Naive thymus-derived CD4-positive, alpha-beta T cell (primary cell): ENCODE data around the gene GGN. TPM values are rescaled to one million over a fixed set of nuclear protein-coding genes. Genes with fewer than 3 reads are reported as not detected.
"Not testable (repeated sequence)": the region's sequence is repeated elsewhere in the genome, so short reads cannot be mapped to it uniquely, and the experiment has no call there.

Experiments
- ATAC-seq: fragments of 150-1000 bp; cut with Tn5 transposase; 2 replicates; pipeline ENCODE4 v1.10.0; 2021; ENCODE audit warnings: mild to moderate bottlenecking, moderate library complexity
- CTCF ChIA-PET: fragments of 350-600 bp; sonication (Branson Sonifier 250); formaldehyde crosslinking; loops from one replicate; lab custom pipeline; 2021; ENCODE audit warnings: antibody characterized with exemption; lab: Charles Lee
- POLR2A ChIA-PET: fragments of 350-600 bp; sonication (Branson Sonifier 250); formaldehyde crosslinking; loops from one replicate; lab custom pipeline; 2021; ENCODE audit warnings: antibody characterized with exemption, inconsistent platforms; lab: Charles Lee
- DNase-seq, 9 donors: peaks; one replicate each; pipeline versions ENCODE4 v3.0.0 to v3.0.0-alpha.2; 2020 to 2022; ENCODE audit warnings: mixed read lengths in 1 of 9
- H3K27ac ChIP-seq: one replicate; pipeline ENCODE4 v1.7.0; 2013; ENCODE audit warnings: mild to moderate bottlenecking, low read depth, low read length, moderate library complexity
- H3K27me3 ChIP-seq, 2 donors: one replicate each; pipeline ENCODE4 v1.7.0; 2013; ENCODE audit warnings: low read length in 2 of 2, mild to moderate bottlenecking in 2 of 2, moderate library complexity in 2 of 2; ENCODE audit not compliant: control insufficient read depth in 2 of 2, insufficient read depth in 2 of 2
- H3K36me3 ChIP-seq, 3 experiments: 1 replicate in 2 of 3; 2 replicates in 1 of 3; pipeline ENCODE4 v1.7.0; 2013; ENCODE audit warnings: low read length in 3 of 3, mild to moderate bottlenecking in 3 of 3, moderate library complexity in 1 of 3; ENCODE audit not compliant: insufficient read depth in 3 of 3, control insufficient read depth in 2 of 3
- H3K4me1 ChIP-seq, 2 donors: one replicate each; pipeline ENCODE4 v1.7.0; 2013; ENCODE audit warnings: low read length in 2 of 2, mild to moderate bottlenecking in 2 of 2, moderate library complexity in 1 of 2; ENCODE audit not compliant: control insufficient read depth in 2 of 2, insufficient read depth in 2 of 2
- H3K4me3 ChIP-seq: 2 replicates; pipeline ENCODE4 v1.7.0; 2013; ENCODE audit warnings: mild to moderate bottlenecking, low read length
- H3K9me3 ChIP-seq, 3 experiments: 1 replicate in 2 of 3; 2 replicates in 1 of 3; pipeline ENCODE4 v1.7.0; 2013; ENCODE audit warnings: low read length in 3 of 3; ENCODE audit not compliant: control insufficient read depth in 2 of 3
- H3K27ac Mint-ChIP-seq, 9 donors: one replicate each; pipeline ENCODE4 v1.8.0; 2020 to 2022; ENCODE audit warnings: mixed read lengths in 9 of 9, mild to moderate bottlenecking in 8 of 9, moderate library complexity in 5 of 9, inconsistent platforms in 2 of 9
- H3K27me3 Mint-ChIP-seq, 5 donors: one replicate each; pipeline ENCODE4 v1.8.0; 2021 to 2022; ENCODE audit warnings: mixed read lengths in 5 of 5, mild to moderate bottlenecking in 1 of 5
- H3K36me3 Mint-ChIP-seq, 5 donors: one replicate each; pipeline ENCODE4 v1.8.0; 2020 to 2022; ENCODE audit warnings: mixed read lengths in 5 of 5, mild to moderate bottlenecking in 3 of 5, inconsistent platforms in 1 of 5
- H3K4me1 Mint-ChIP-seq, 7 donors: one replicate each; pipeline ENCODE4 v1.8.0; 2020 to 2022; ENCODE audit warnings: mixed read lengths in 7 of 7, mild to moderate bottlenecking in 3 of 7, inconsistent platforms in 1 of 7
- H3K4me3 Mint-ChIP-seq, 10 donors: one replicate each; pipeline ENCODE4 v1.8.0; 2020 to 2022; ENCODE audit warnings: mild to moderate bottlenecking in 10 of 10, mixed read lengths in 10 of 10, moderate library complexity in 6 of 10, inconsistent platforms in 2 of 10
- H3K9me3 Mint-ChIP-seq, 11 donors: one replicate each; pipeline ENCODE4 v1.8.0; 2020 to 2022; ENCODE audit warnings: mixed read lengths in 11 of 11, mild to moderate bottlenecking in 4 of 11, inconsistent platforms in 1 of 11, moderate library complexity in 1 of 11
- intact Hi-C, 2 donors: fragments of 100-400 bp; cut with micrococcal nuclease; formaldehyde crosslinking; loops; one replicate each; pipeline ENCODE4 v1.15.1; 2023
- polyA plus RNA-seq, 2 donors: library from polyadenylated mRNA; unstranded; fragments of 300-500 nt; fragmentation: Illumina TruSeq; gene quantifications; one replicate each; pipeline ENCODE4 v1.2.3, GENCODE V29; 2021
- total RNA-seq, 6 experiments: library from RNA in 5 of 6; stranded (reverse) in 5 of 6; gene quantifications; 1 replicate in 5 of 6; 2 replicates in 1 of 6; pipeline ENCODE4 v1.2.3 and lab custom pipeline; 2021 to 2026

GGN gene
- total and polyA plus RNA-seq, 7 experiments from 2014 or later, result 0.29 to 0.60 (median 0.39) TPM; not detected in 4

GRCh38 chr19:38412961-38413360, 25.1 kb upstream of the GGN start:
- Histone ChIP-seq H3K4me1 (peaks cover 7 to 8% of the 10 kb centered on the region in 2 donors), H3K27me3 (no peaks in the 10 kb centered on the region), H3K27ac (no peak overlapping the region), H3K36me3 (peaks cover 0 to 9% (median 0%) of the 10 kb centered on the region in 3 experiments), H3K9me3 (no peaks in the 10 kb centered on the region), H3K4me3 (no peak overlapping the region)
- Mint-ChIP-seq H3K9me3 (no peaks in the 10 kb centered on the region), H3K27me3 (no peaks in the 10 kb centered on the region), H3K27ac (no peak overlapping the region), H3K36me3 (peaks cover 0 to 3% (median 3%) of the 10 kb centered on the region in 5 donors), H3K4me3 (no peak overlapping the region), H3K4me1 (peaks cover 11 to 18% (median 12%) of the 10 kb centered on the region in 7 donors)
- ATAC-seq, result no peak
- DNase-seq, result no peak
- intact Hi-C loops, result no loop called here
- POLR2A ChIA-PET, result interaction anchor here (1.6 kb wide), 1 partner anchor 10 kb away, joined by 5 read pairs; the partner anchor contains the start of gene FAM98C
- CTCF ChIA-PET, result no interaction called here

GRCh38 chr19:38412491-38412890, 24.7 kb upstream of the GGN start:
- ChIA-PET CTCF (interaction anchor here (0.7 kb wide), 1 partner anchor 222 kb away, joined by 3 read pairs; no protein-coding TSS in a partner anchor), POLR2A (no interaction called here)
- no peaks in the 10 kb centered on the region for H3K27me3 Mint-ChIP-seq
- H3K36me3 ChIP-seq, result peaks cover 0 to 11% (median 0%) of the 10 kb centered on the region in 3 experiments
- no peak overlapping the region for H3K27ac ChIP-seq
- no peaks in the 10 kb centered on the region for H3K9me3 Mint-ChIP-seq
- peaks cover 2 to 5% of the 10 kb centered on the region in 2 donors for H3K4me1 ChIP-seq
- no peak overlapping the region for H3K4me3 Mint-ChIP-seq
- H3K4me1 Mint-ChIP-seq, result peaks cover 6 to 13% (median 8%) of the 10 kb centered on the region in 7 donors
- no peak for DNase-seq
- H3K4me3 ChIP-seq, result no peak overlapping the region
- intact Hi-C loops, result no loop called here
- peaks cover 0 to 4% (median 3%) of the 10 kb centered on the region in 5 donors for H3K36me3 Mint-ChIP-seq
- no peak for ATAC-seq
- H3K27ac Mint-ChIP-seq, result peak overlapping the region in 1 of 9 donors; percentile 67
- H3K27me3 ChIP-seq, result no peaks in the 10 kb centered on the region
- no peaks in the 10 kb centered on the region for H3K9me3 ChIP-seq

GRCh38 chr19:38411898-38412297, 24.1 kb upstream of the GGN start:
- DNase-seq, H3K4me1 ChIP-seq, H3K9me3 Mint-ChIP-seq, H3K36me3 Mint-ChIP-seq, H3K4me1 Mint-ChIP-seq, H3K4me3 Mint-ChIP-seq, H3K27me3 ChIP-seq, H3K27ac Mint-ChIP-seq, H3K27ac ChIP-seq, H3K4me3 ChIP-seq, ATAC-seq, POLR2A ChIA-PET, intact Hi-C loops, H3K27me3 Mint-ChIP-seq, H3K9me3 ChIP-seq: not testable (repeated sequence)
- peaks cover 0 to 16% (median 0%) of the 10 kb centered on the region in 3 experiments for H3K36me3 ChIP-seq
- CTCF ChIA-PET, result interaction anchor here (0.7 kb wide), 1 partner anchor 223 kb away, joined by 3 read pairs; no protein-coding TSS in a partner anchor

GRCh38 chr19:38411041-38411712, 23.3 kb upstream of the GGN start:
- Histone ChIP-seq H3K27ac (no peak overlapping the region), H3K4me3 (no peak overlapping the region), H3K27me3 (no peaks in the 10 kb centered on the region), H3K4me1 (no peaks in the 10 kb centered on the region), H3K9me3 (no peaks in the 10 kb centered on the region), H3K36me3 (peaks cover 0 to 21% (median 0%) of the 10 kb centered on the region in 3 experiments)
- DNase-seq, result no peak
- intact Hi-C loops, result no loop called here
- Mint-ChIP-seq H3K27ac (no peak overlapping the region), H3K36me3 (peaks cover 0 to 8% (median 3%) of the 10 kb centered on the region in 5 donors), H3K27me3 (no peaks in the 10 kb centered on the region), H3K9me3 (no peaks in the 10 kb centered on the region), H3K4me1 (peaks cover 0 to 5% (median 0%) of the 10 kb centered on the region in 7 donors), H3K4me3 (no peak overlapping the region)
- CTCF ChIA-PET, result no interaction called here
- no peak for ATAC-seq
- POLR2A ChIA-PET, result no interaction called here

DNA sequence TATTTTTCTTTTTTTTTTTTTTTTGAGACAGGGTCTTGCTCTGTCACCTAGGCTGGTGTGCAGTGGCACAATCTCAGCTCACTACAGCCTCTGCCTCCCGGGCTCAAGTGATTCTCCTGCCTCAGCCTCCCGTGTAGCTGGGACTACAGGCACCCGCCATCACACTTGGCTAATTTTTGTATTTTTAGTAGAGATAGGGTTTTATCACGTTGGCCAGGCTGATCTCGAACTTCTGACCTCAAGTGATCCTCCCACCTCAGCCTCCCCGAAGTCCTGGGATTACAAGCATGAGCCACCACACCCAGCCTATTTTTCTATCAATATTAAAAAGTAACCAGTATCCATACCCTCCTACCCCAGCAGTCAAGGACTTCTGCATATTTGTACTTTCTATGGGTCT, 22.6 kb upstream of the GGN start:
- intact Hi-C loops, H3K4me1 ChIP-seq, H3K27me3 ChIP-seq, POLR2A ChIA-PET, H3K36me3 Mint-ChIP-seq, H3K27ac ChIP-seq, H3K4me3 ChIP-seq, H3K9me3 Mint-ChIP-seq, ATAC-seq, H3K9me3 ChIP-seq, H3K4me3 Mint-ChIP-seq, DNase-seq, H3K27me3 Mint-ChIP-seq, H3K4me1 Mint-ChIP-seq: not testable (repeated sequence)
- peaks cover 0 to 25% (median 0%) of the 10 kb centered on the region in 3 experiments for H3K36me3 ChIP-seq
- CTCF ChIA-PET, result interaction anchor here (0.6 kb wide), 1 partner anchor 105 kb away, joined by 3 read pairs; no protein-coding TSS in a partner anchor
- peak overlapping the region in 1 of 9 donors; percentile 46 for H3K27ac Mint-ChIP-seq

DNA sequence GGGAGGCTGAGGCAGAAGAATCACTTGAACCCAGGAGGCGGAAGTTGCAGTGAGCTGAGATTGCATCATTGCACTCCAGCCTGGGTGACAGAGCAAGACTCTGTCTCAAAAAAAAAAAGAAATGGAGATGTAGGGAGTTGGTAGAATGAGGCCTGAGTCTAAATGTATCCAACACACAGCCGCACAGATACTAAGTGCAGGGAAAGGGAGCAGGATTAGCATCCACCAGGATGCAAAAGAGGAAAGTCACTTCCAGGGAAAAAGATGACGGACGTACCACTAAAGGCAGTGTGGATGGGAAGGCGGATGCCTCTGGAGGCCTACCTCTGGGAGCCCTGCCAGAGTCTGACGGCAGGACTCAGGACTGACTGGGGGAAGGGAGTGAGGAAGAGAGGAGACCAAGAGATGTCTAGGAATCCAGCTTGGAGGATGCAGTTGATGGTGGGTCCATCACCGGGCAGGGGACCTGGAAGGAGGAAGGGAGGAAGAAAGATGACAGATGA, 21.8 kb upstream of the GGN start:
- ATAC-seq (no peak), DNase-seq (no peak)
- H3K4me3 ChIP-seq, result no peak overlapping the region
- Mint-ChIP-seq H3K4me3 (no peak overlapping the region), H3K27me3 (no peaks in the 10 kb centered on the region), H3K36me3 (peaks cover 0 to 12% (median 6%) of the 10 kb centered on the region in 5 donors), H3K27ac (peak overlapping the region in 2 of 9 donors; percentile 67 to 78), H3K9me3 (no peaks in the 10 kb centered on the region), H3K4me1 (peaks cover 4 to 11% (median 7%) of the 10 kb centered on the region in 7 donors)
- H3K27me3 ChIP-seq, result no peaks in the 10 kb centered on the region
- CTCF ChIA-PET, result no interaction called here
- H3K36me3 ChIP-seq, result peaks cover 0 to 32% (median 0%) of the 10 kb centered on the region in 3 experiments
- H3K27ac ChIP-seq, result no peak overlapping the region
- no peaks in the 10 kb centered on the region for H3K4me1 ChIP-seq
- intact Hi-C loops, result no loop called here
- H3K9me3 ChIP-seq, result no peaks in the 10 kb centered on the region
- POLR2A ChIA-PET, result no interaction called here
